OCI-M1 (cell line): ENCODE results near the gene SLC29A4.
"Not testable (repeated sequence)": the region's sequence is repeated elsewhere in the genome, so short reads cannot be mapped to it uniquely, and the experiment has no call there.

Experiments
- DNase-seq: peaks from one replicate; lab custom pipeline; 2025; lab: John Stamatoyannopoulos, UW

SLC29A4 gene, protein sequence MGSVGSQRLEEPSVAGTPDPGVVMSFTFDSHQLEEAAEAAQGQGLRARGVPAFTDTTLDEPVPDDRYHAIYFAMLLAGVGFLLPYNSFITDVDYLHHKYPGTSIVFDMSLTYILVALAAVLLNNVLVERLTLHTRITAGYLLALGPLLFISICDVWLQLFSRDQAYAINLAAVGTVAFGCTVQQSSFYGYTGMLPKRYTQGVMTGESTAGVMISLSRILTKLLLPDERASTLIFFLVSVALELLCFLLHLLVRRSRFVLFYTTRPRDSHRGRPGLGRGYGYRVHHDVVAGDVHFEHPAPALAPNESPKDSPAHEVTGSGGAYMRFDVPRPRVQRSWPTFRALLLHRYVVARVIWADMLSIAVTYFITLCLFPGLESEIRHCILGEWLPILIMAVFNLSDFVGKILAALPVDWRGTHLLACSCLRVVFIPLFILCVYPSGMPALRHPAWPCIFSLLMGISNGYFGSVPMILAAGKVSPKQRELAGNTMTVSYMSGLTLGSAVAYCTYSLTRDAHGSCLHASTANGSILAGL

DNA sequence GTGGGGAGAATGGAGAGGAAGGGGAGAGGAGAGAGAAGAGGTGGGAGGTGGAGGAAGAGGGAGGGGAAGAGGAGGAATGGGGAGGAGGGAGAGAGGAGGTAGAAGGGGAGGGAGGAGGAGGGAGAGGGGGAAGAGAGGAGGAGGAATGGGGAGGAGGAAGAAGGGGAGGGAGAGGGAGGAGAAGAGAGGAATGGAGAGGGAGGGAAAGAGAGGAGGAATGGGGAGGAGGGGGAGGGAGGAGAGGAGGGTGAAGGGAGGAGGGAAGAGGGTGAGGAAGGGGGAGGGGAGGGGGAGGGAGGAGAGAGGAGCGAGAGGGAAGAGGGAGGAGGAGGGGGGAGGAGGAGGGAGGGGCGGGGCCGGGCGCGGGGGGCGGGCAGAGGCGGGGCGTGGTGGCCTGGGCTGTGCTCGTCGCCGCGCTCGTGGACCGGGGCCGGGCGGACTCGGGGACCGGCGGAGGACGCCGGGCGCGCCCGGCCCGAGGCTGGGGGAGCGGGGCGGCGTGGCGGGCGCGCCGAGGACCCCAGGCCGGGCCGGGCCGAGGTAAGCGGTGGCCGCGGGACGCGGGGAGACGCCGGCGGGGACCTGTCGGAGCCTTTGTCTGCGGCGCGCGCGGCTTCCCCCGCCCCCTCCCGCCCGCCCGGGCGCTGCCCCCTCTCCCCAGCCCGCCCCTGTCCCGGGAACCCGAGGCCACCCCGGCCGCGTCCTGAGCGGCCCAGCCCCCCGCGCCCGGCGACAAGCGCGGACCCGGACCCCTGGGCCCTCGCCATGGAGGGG is at the start of gene SLC29A4:
Gene SLC29A4 (plus strand): TSS at position 401 of the 774 bp plus-strand sequence. CDS start 4,874 bp downstream, outside the sequence.
- no peak for DNase-seq

DNA sequence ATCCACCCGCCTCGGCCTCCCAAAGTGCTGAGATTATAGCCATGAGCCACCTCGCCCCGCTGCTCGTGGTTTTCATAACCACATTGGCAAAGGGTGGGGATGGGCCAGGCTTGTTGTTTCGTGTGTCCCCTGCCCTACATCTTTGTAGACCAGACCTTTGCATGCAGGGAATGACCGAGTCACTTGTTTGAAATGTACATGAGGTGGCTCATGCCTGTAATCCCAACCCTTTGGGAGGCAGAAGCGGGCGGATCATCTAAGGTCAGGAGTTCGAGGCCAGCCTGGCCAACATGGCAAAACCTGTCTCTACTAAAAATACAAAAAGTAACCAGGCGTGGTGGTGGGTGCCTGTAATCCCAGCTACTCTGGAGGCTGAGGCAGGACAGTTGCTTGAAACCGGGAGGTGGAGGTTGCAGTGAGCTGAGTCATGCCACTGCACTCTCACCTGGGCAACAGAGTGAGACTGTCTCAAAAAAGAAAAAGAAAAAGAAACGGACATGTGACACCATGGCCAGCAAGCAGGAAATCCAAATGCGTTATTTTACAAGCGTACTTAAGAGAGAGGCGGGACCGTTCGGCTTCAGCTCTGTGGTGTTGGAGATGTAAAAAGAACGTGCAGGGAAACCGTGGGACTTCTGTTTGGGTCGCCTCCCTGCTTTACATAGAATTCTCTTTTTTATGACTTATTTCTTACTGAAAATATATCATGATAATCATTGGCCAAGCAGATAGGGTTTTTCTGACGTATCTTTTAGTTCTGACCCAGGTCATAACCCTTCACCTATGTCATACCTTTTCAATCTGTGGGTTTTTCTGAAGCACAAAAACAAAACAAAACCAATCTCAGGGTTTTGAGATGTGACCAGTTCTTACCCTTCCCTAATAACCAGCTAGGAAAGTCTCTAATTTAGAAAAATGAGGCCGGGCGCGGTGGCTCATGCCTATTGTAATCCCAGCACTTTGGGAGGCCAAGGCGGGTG is 47.6 kb upstream of the SLC29A4 start:
- no peak for DNase-seq

DNA sequence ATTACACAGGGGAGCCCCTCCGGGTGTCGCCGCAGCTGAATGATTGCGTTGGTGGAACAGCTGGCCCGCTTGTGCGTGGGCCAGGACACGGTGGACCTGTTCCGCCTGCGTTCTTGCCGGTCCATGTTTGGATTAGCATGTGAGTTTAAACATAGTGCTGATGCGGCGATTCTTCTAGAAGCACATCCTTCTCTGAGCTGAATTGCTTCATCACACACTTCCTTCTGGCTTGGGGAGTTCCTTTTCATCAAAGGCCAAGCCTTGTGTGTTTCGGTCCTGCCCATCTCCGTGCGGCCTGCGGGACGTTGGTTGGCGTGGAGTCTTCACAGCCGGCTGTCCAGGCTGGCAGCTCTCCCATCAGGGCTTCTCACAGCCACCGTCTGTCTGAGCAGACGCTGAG is 45.5 kb upstream of the SLC29A4 start:
- no peak for DNase-seq

DNA sequence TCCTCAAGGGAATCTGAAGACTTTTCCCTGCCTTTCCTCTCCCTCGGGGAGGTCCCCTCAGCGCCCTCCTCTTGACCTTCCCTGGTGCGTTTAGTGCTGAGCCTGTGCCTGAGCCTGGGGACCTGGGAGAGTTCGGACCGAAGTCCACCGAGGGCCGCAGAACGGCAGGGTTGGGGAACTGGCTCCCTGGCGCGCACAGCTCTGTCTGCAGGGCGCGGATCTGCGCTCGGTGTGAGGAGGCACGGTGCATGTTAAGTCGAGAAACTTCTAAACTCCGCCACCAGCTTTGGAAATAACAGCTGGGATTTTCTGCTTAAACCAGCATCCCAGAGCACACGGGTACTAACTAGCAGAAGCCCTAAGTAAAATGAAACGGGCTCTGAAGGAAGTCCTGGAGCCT is 44.2 kb upstream of the SLC29A4 start:
- no peak for DNase-seq

DNA sequence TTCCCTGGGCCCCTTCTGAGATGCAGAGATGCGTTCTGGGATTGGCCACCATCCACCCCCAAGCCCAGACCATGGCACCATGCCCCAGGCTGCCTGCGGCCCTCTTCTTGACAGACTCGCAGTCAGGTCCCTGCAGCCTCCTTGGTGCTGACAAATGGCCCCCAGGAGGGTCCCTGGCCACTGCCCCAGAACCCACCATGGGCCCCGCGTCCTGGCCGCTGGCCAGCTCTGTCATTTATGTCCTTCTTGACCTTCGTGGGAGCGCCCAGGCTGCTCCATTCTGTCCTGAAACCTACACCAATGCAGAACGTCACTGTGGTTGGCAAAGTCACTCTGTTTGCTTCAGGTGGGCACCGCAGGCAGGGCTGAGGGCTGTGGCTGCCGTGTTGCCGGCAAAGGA is 39.5 kb upstream of the SLC29A4 start:
- DNase-seq = no peak

DNA sequence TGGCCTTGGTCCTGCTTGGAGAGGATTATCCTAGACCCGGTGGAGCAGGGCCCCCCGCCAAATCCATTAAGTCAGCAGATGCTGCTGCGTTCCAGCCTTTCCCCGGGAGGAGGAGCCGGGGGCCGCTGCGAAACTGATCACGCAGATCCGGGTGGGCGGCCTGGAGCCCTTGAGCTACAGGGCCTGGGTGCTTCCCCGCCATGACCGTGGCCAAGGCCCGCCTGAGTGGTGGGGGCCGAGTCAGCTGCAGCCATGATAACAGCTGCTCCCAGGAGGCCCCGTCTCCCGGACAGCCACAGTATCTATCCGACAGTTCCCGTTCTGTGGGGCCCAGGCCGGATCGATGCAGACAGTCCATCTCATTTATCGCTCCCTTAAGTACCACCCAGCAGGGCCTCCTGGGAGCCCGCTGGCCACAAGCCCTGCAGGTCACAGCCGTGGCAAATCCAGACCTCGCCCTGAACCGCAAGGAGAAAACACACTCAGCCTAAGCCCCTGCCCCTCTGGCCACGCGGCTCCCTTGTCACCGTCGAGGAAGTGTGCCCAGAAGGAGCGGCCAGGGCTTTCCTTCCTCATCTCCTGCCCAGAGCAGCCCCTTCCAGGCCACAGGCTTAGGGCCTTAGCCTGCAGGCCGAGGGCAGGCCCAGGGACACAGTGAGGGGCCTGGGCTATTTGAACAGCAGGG is 34.4 kb upstream of the SLC29A4 start:
- DNase-seq = no peak

DNA sequence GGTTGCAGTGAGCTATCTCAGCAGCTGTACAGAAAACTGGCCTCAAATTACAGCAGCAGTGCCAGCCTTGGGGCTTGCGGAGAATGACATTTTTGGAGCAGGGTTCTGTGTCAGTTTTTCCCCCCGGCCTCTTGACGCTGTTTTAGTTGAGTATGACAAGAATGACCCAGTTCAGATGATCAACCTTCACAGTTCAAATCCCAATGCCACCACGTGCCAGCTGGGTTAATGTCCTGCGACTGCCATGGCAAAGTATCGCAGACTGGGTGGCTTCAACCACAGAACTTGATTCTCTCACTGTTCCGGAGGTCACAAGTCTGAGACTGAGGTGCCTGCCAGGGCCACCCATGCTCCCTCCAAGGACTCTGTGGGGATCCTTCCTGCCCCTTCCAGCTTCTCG is 32.0 kb upstream of the SLC29A4 start:
- DNase-seq = not testable (repeated sequence)

DNA sequence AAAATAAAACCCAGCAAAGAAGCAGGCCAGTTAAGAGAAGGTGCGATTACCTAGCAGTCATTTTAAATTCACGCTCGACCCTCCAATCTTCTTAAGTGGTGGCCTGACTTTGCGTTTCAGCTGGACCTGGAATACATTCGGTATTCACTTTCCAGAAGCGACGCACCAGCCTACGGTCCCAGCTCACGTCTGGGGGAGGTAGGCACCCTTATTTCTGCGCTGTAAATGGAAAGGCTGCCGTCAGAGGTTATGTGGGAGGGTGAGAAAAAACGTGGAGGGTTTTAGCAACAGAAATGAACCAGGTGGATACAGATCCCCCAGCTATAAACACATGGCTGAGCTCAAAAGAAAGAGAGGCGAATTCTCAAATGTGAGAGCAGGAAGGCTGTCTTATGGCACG is 29.2 kb upstream of the SLC29A4 start:
- DNase-seq = not testable (repeated sequence)

DNA sequence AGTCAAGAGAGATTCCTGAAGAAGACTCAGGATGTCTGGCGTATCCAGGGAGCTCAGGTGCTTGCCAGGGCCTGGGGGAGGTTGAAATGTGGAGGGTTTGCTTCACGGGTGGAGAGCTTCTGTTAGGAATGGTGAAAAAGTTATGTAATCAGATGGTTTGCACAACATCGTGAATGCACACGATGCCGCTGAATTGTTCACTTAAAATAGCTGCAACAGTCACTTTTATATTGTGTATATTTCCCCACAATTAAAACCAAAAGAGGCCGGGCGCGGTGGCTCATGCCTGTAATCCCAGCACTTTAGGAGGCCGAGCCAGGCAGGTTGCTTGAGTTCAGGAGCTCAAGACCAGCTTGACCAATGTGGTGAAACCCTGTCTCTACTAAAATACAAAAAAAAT is 28.4 kb upstream of the SLC29A4 start:
- DNase-seq = not testable (repeated sequence)

DNA sequence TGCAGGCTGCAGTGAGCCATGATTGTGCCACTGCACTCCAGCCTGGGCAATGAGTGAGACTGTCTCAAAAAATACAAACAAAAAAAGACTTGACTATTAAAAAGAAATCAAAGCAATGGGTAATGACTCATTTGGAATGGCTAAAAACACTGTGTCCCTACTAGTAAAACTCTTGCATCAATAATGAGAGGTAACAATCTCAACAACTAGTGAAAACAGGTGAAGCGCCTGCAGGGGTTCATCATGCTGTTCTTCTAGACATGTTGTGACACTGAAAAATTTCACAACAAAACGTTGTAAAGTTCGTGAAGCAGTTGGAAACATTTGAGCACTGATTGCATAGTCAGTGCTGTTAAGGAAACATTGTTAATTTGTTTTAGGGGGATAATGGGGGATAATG is 26.9 kb upstream of the SLC29A4 start:
- no peak for DNase-seq

DNA sequence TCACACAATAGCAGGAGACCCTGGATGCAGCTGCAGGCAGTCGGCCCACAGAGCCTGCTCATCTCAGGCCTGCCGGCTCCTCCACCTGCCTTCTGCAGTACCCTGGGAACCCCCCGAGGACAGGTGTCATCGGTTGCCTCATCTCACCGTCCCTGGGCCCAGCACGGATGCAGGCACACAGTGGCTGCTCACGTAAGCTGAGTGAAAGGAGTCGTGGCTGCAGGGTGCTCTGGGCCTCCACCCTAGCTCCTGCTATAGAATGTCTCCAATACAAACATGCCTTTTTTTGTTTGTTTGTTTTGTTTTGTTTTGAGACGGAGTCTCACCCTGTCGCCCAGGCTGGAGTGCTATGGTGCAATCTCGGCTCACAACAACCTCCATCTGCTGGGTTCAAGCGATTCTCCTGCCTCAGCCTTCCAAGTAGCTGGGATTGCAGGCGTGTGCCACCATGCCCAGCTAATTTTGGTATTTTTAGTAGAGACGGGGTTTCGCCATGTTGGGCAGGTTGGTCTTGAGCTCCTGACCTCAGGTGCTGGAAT is 22.1 kb upstream of the SLC29A4 start:
- not testable (repeated sequence) for DNase-seq

DNA sequence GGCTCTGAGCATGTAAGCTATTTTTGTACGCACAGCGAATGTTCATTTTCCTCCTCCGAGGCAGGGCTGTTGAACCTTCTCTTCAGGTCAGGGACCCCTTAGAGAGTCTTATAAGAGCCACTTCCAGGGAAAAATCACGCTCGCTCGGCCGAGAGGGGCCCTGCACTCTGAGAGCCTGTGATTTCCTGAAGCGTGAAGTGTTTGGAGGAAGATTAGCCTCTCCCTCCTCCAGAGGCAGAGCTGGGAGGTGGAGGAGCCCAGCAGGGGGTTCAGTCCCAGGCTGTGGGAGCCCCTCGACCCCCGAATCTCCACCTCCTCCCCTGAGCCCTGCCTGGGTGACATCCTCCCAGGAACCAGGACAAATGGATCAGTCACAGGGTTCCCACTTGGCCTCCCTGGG is 19.7 kb upstream of the SLC29A4 start:
- DNase-seq = not testable (repeated sequence)

DNA sequence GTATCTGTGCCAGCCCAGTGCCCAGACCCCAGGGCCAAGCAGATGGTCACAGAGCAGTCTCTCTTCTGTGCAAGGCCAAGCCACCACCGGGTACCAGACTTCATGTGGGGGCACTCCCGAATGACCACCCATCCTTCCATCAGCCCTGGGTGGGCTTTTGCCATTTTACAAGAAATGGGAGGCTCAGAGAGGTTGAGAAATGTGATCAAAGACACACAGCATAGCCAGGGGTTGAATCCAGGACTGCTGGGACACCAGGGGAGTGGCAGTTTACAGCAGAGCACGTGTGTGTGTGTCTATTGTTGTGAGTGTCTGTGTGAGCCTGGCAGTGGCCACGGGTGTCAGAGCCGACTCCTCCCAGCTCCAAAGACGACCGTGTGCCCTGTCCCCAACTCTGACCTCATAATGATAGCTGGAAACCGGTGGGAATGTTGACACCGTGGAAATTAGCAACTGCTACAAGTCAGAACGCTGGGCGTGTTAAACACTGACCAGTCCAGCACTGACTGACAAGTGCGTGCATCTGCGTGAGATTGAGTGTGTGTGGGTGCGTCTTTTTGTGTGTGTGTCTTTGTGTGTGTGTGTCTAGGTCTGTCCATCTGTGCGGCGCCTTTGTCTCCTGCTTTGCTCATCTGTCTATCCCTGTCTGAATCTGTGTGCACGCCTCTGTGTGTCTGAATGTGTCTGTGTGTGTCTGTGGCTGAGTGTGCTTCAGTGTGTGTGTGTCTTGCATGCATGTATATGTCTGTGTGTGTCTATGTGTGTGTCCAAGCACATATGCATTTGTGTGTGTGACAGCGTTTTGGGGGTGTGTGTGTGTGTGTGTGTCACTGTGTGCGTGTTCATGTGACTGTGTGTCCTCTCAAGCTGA is 17.2 kb upstream of the SLC29A4 start:
- DNase-seq = no peak

DNA sequence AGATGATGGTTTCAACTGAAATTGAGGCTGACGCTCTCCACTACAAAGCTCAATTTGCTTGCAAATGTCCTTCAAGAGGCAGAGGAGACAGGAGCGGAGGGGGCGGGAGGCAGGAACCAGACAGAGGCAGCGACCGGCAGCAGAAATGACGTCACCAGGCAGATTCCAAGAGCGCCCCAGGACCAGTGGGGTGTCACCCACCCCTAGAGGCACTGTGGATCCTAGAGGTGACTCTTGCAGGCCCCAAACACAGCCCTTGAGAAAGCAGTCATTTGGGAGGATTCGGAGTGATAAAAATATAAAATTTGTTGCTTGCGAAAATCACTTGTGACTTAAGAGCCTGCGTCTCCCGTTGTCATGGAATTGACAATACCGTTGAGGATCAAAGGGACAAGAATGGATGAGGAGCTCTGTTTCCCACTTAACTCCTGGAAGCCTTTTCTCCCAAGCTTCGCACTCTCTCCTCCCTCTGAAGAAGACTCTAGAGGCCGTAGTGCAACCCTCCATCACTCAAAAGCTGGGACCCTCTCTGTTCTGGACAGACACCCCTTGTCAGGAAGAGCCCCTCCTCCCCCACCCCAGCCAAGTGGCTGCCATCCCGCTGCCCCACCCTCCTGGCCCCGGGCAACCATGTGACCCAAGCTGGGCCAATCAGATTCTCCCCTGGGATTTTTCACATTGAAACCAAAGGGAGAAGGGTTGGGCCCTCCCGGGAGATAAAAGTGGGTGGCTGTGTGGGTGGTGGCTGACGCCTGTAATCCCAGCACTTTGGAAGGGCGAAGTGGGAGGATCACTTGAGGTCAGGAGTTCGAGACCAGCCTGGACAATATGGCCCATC is 16.3 kb upstream of the SLC29A4 start:
- peak; percentile 1 for DNase-seq

DNA sequence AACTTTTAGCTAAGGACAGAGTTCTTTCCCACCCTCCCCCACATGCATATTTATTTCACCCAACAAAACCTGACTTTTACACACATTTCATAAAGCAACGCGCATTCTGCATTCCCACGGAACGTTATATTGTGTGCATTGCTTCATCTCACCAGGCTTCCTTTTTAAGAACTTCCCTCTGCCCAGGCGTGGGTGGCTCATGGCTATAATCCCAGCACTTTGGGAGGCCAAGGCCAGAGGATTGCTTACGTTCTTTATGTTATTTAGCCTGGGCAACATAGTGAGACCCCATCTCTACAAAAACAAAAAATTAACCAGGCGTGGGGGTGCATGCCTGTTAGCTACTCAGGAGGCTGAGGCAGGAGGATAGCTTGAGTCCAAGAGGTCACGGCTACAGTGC is 14.9 kb upstream of the SLC29A4 start:
- not testable (repeated sequence) for DNase-seq

DNA sequence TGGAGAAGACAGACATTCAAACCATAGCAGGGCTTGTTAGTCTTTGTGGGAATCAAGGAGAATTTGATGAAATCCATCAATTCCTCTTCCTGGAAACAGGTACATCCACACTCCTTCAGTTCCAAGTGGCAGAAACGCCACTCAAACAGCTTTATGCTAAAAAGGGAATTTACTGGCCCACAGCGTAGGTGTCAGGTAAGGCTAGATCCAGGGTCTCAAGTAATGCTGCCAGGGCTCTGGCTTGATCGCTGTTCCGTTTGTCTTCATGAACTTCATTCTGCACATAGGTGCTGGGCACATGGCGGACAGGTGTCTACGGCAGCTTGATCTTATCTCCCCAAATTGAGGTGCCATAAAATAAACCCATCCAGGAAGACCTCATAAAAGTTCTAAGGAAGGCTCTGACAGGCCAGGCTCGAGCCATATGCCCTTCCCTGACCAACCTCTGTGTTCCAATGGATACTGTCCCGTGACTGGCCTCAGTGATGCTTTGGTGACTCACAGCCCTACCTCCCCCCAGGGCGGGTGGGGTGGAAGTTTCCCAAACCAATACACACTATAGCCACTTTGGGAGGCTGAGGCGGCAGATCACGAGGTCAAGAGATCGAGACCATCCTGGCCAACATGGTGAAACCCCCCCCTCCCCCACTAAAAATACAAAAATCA is 12.6 kb upstream of the SLC29A4 start:
- DNase-seq = not testable (repeated sequence)

DNA sequence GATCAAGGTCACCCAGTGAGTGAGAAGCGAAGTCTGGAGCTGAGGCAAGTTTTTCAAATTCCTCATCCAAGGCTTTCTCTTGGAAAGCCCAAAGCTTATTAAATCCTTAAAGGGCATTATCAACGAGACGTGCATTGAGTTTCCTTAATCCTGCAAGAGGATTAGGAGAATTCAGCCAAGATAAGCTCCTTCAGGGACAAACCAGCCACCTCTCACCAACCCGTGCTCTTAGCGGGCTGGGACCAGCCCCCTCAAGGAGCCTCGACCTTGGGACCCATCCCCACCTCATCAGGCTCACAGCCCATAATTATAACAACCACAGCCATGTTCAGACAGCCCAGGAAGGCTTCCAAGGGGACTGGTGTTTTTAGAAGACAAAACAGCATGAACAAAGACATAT is 12.0 kb upstream of the SLC29A4 start:
- DNase-seq = no peak

DNA sequence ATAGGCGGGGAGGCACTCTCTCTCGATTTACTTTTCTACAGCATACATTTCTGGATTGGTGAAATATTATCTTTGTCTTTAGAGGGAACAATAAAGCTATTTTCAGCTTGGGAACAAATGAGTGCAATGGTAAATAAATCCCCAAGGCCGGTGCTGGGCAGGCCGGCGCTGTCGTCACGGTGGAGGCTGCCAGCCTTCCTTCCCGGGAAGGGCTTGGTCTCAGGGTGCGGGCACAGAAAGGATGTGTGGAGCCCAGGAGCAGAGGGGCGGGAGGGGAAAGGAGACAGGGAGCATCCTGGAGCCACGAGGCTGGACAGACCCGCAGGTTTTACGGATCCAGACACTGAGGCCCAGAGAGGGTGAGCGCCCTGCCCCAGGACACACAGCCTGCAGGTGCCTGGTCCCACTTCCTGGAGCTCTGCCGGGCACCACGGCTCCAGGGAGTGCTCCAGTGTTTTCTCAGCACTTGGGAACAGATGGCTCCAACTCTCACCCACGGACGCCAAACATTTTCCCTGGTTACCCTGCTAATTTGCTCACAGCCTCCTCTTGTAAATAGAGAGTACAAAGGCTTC is 8.8 kb upstream of the SLC29A4 start:
- DNase-seq = not testable (repeated sequence)
